DOHH2 (cell line): Measurements from ENCODE around the gene DNAL4.

Experiments
- H3F3A ChIP-seq: fragments of 200-600 bp; sonication (generic), shearing (Covaris generic); 2 replicates; pipeline ENCODE4 v1.6.0; 2016; ENCODE audit warnings: antibody characterized with exemption, mild to moderate bottlenecking; ENCODE audit not compliant: control insufficient read depth, insufficient read depth
- H3K27ac ChIP-seq: fragments of 200-600 bp; sonication (generic); 2 replicates; pipeline ENCODE4 v1.5.1; 2014; ENCODE audit warnings: low read depth, mild to moderate bottlenecking, low read length, moderate library complexity
- H3K27me3 ChIP-seq: fragments of 200-600 bp; sonication (generic); 2 replicates; pipeline ENCODE4 v1.6.1; 2014; ENCODE audit warnings: mild to moderate bottlenecking, low read length, mixed read lengths; ENCODE audit not compliant: control insufficient read depth
- H3K36me3 ChIP-seq: fragments of 200-600 bp; sonication (generic); 2 replicates; pipeline ENCODE4 v1.6.1; 2014; ENCODE audit warnings: mild to moderate bottlenecking, low read length, moderate library complexity, mixed read lengths; ENCODE audit not compliant: control insufficient read depth
- H3K4me1 ChIP-seq: fragments of 200-600 bp; sonication (generic); 2 replicates; pipeline ENCODE4 v1.6.1; 2014; ENCODE audit warnings: mild to moderate bottlenecking, low read length, mixed read lengths; ENCODE audit not compliant: control insufficient read depth
- H3K4me2 ChIP-seq: fragments of 200-600 bp; sonication (generic); 2 replicates; pipeline ENCODE4 v1.6.0; 2014; ENCODE audit warnings: mild to moderate bottlenecking, low read length, moderate library complexity
- H3K4me3 ChIP-seq: fragments of 200-600 bp; sonication (generic); 2 replicates; pipeline ENCODE4 v1.5.1; 2014; ENCODE audit warnings: mild to moderate bottlenecking, low read length, mixed read lengths
- H3K79me2 ChIP-seq: fragments of 200-600 bp; sonication (generic); 2 replicates; pipeline ENCODE4 v1.6.1; 2014; ENCODE audit warnings: mild to moderate bottlenecking, low read length, mixed read lengths; ENCODE audit not compliant: control insufficient read depth
- H3K9me2 ChIP-seq: fragments of 200-600 bp; sonication (generic); replicated peaks from 2 replicates; pipeline ENCODE4 v1.6.1; 2014; ENCODE audit warnings: mild to moderate bottlenecking, low read length, mixed read lengths; ENCODE audit not compliant: control insufficient read depth
- H3K9me3 ChIP-seq: fragments of 200-600 bp; sonication (generic); 2 replicates; pipeline ENCODE4 v1.6.1; 2014; ENCODE audit warnings: antibody characterized with exemption, low read length, mixed read lengths; ENCODE audit not compliant: control insufficient read depth, insufficient read depth
- H4K20me1 ChIP-seq: fragments of 200-600 bp; sonication (generic); 2 replicates; pipeline ENCODE4 v1.6.0; 2014; ENCODE audit warnings: low read depth, mild to moderate bottlenecking, antibody characterized with exemption, low read length, moderate library complexity; ENCODE audit not compliant: control insufficient read depth, insufficient read depth
- EZH2phosphoT487 ChIP-seq: fragments of 200-600 bp; sonication (generic); IDR thresholded peaks from 2 replicates; pipeline ENCODE4 v1.6.1; 2017; ENCODE audit warnings: borderline replicate concordance, mild to moderate bottlenecking, antibody characterized with exemption, low read length, moderate library complexity, mixed read lengths
- TF ChIP-seq, protein P1 (sequence below): fragments of 200-600 bp; sonication (generic); IDR thresholded peaks from one replicate; pipeline ENCODE4 v1.5.1; 2014; ENCODE audit warnings: antibody characterized with exemption, mild to moderate bottlenecking, low read depth, low read length; ENCODE audit not compliant: poor library complexity, severe bottlenecking

The DNAL4 gene

DNA sequence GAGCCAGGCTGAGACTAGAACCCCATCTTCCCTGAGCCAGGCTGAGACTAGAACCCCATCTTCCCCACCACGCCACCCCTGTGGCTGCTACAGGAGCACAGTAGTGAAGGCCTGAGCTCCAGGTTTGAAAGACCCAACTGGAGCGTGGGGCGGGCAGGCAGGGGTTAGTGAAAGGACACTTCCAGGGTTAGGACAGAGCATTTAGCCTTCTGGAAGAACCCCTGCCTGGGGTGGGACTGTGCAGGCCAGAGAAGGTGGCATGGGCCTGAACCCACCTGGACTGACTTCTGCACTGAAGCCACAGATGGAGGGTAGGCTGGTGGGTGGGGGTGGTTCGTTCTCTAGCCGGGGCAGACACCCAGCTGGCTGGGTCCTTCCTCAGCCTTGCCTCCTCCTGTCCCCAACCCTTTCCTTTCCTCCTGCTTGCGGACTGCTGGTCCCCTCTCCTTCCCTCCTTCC lies 62.2 kb downstream of the DNAL4 start:
- Histone ChIP-seq H3K27me3 (no peaks in the 10 kb centered on the region), H3K4me1 (no peaks in the 10 kb centered on the region), H3K4me2 (no peak overlapping the region), H3K27ac (no peak overlapping the region), H4K20me1 (no peaks in the 10 kb centered on the region), H3K36me3 (peaks cover 93% of the 10 kb centered on the region), H3K4me3 (no peak overlapping the region), H3K79me2 (no peaks in the 10 kb centered on the region), H3K9me3 (no peaks in the 10 kb centered on the region), H3K9me2 (no peaks in the 10 kb centered on the region), H3F3A (no peaks in the 10 kb centered on the region; the same call in 1 of the 2 replicates)
- TF ChIP-seq EZH2phosphoT487, result no peak
- TF ChIP-seq, protein P1, sequence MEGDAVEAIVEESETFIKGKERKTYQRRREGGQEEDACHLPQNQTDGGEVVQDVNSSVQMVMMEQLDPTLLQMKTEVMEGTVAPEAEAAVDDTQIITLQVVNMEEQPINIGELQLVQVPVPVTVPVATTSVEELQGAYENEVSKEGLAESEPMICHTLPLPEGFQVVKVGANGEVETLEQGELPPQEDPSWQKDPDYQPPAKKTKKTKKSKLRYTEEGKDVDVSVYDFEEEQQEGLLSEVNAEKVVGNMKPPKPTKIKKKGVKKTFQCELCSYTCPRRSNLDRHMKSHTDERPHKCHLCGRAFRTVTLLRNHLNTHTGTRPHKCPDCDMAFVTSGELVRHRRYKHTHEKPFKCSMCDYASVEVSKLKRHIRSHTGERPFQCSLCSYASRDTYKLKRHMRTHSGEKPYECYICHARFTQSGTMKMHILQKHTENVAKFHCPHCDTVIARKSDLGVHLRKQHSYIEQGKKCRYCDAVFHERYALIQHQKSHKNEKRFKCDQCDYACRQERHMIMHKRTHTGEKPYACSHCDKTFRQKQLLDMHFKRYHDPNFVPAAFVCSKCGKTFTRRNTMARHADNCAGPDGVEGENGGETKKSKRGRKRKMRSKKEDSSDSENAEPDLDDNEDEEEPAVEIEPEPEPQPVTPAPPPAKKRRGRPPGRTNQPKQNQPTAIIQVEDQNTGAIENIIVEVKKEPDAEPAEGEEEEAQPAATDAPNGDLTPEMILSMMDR, result no peak

DNA sequence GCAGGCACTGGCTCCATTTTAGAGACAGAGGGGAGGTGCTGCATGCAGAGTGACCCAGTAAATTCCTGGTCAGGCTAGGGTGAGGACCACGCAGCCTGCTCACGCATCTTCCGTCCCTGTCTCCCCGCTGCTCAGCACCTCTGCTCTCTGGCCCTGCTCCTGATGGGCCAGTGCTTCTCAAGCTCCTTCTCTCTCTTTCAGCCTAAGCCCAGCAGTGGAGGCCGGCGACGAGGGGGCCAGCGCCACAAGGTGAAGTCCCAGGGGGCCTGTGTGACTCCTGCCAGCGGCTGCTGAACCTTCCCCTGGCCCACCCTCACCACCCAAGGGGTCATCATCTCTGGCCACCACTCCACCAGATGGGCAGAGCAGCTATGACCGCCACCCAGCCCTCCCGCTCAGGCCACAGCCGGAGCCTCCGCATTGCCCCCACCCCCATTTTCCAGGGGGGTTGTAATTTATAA lies 63.5 kb downstream of the DNAL4 start:
- no peak for TF ChIP-seq EZH2phosphoT487
- TF ChIP-seq, protein P1, result no peak
- no peaks in the 10 kb centered on the region for H3K79me2 ChIP-seq
- H4K20me1 ChIP-seq, result no peaks in the 10 kb centered on the region
- H3K4me2 ChIP-seq, result no peak overlapping the region
- no peak overlapping the region for H3K4me3 ChIP-seq
- H3K4me1 ChIP-seq, result no peaks in the 10 kb centered on the region
- H3K27ac ChIP-seq, result no peak overlapping the region
- no peaks in the 10 kb centered on the region for H3K9me2 ChIP-seq
- no peaks in the 10 kb centered on the region for H3K9me3 ChIP-seq
- peaks cover 93% of the 10 kb centered on the region for H3K36me3 ChIP-seq
- H3K27me3 ChIP-seq, result no peaks in the 10 kb centered on the region
- H3F3A ChIP-seq, result no peaks in the 10 kb centered on the region; the same call in 1 of the 2 replicates

DNA sequence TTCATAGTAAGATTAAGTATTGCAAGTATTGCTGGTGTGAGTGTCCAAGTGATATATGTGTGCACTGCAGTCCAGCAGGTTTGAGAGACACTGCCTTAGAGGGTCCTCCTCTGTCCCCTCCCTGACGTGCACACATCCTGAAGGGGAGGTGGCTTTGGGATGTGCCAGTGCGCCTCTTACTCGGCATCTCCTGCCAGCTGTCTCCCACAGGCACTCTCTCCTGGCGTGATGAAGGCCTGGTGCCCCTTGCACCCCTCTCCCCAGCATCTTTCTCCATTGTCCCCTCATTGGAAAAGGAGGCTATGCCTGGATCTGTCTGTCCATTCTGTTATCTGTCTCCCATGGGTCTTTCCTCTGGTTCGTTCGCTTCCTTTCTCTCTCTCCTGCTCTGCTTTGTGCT lies 64.0 kb downstream of the DNAL4 start:
- Histone ChIP-seq H3K27me3 (no peaks in the 10 kb centered on the region), H3K79me2 (no peaks in the 10 kb centered on the region), H3K9me3 (no peaks in the 10 kb centered on the region), H3K9me2 (no peaks in the 10 kb centered on the region), H3F3A (no peaks in the 10 kb centered on the region; the same call in 1 of the 2 replicates), H3K4me3 (no peak overlapping the region), H3K27ac (no peak overlapping the region), H4K20me1 (no peaks in the 10 kb centered on the region), H3K4me1 (no peaks in the 10 kb centered on the region), H3K4me2 (no peak overlapping the region), H3K36me3 (peaks cover 93% of the 10 kb centered on the region)
- TF ChIP-seq, protein P1, result no peak
- no peak for TF ChIP-seq EZH2phosphoT487
